Upper lobe of left lung (tissue), 6 donors: ENCODE measurements around the gene SLC26A1. TPM values are rescaled to one million over a fixed set of nuclear protein-coding genes. Genes with fewer than 3 reads are reported as not detected.

Experiments used
- ATAC-seq, 2 donors: fragments of 200-7000 bp; cut with Tn5 transposase; one replicate each; pipeline ENCODE4 v1.9.1; 2022; ENCODE audit warnings: mild to moderate bottlenecking in 2 of 2, moderate library complexity in 2 of 2; ENCODE audit not compliant: low FRiP score in 2 of 2
- DNase-seq, 2 donors: peaks; one replicate each; pipeline ENCODE4 v3.0.0-alpha.2; 2019 to 2020
- H3K27ac ChIP-seq, 4 donors: fragments of 200-600 bp; sonication (generic); one replicate each; pipeline ENCODE4 v1.5.1; 2016 to 2019
- H3K27me3 ChIP-seq, 4 donors: fragments of 200-600 bp; sonication (generic); one replicate each; pipeline ENCODE4 v1.5.1; 2017 to 2019
- H3K36me3 ChIP-seq, 4 donors: fragments of 200-600 bp; sonication (generic); one replicate each; pipeline ENCODE4 v1.5.1; 2016 to 2019
- H3K4me1 ChIP-seq, 4 donors: fragments of 200-600 bp; sonication (generic); one replicate each; pipeline ENCODE4 v1.5.1; 2018 to 2019
- H3K4me3 ChIP-seq, 4 donors: fragments of 200-600 bp; sonication (generic); one replicate each; pipeline ENCODE4 v1.5.1; 2017 to 2019; ENCODE audit warnings: mild to moderate bottlenecking in 2 of 4, moderate library complexity in 1 of 4
- H3K9me3 ChIP-seq, 4 donors: fragments of 200-600 bp; sonication (generic); one replicate each; pipeline ENCODE4 v1.5.1; 2018 to 2019
- CTCF ChIP-seq, 6 experiments: fragments of 450-650 bp in 4 of 6; fragments of 200-600 bp in 2 of 6; sonication (generic) in 2 of 6; IDR thresholded peaks; one replicate each; pipeline ENCODE4 v1.5.1; 2016 to 2019; ENCODE audit warnings: antibody characterized with exemption in 6 of 6
- EP300 ChIP-seq, 4 donors: sonication (generic); formaldehyde crosslinking; IDR thresholded peaks; one replicate each; pipeline ENCODE4 v1.5.1; 2017; ENCODE audit warnings: antibody characterized with exemption in 4 of 4, control low read depth in 2 of 4
- POLR2A ChIP-seq, 4 donors: fragments of 450-650 bp; IDR thresholded peaks; one replicate each; pipeline ENCODE4 v1.5.1; 2016 to 2017; ENCODE audit warnings: antibody characterized with exemption in 4 of 4, mild to moderate bottlenecking in 2 of 4
- POLR2AphosphoS5 ChIP-seq, 2 donors: sonication (generic); formaldehyde crosslinking; IDR thresholded peaks; one replicate each; pipeline ENCODE4 v1.5.1; 2017; ENCODE audit warnings: antibody characterized with exemption in 2 of 2
- WGBS, 2 donors: methylation state at CpG; one replicate each; pipeline ENCODE4 v1.1.5; 2017 to 2018; 5-methylcytosine and 5-hydroxymethylcytosine counted together
- total RNA-seq, 6 donors: library from RNA; depleted of rRNA in 4 of 6; stranded (reverse); fragments of >200 nt in 4 of 6; gene quantifications; one replicate each; pipeline versions ENCODE4 v1.1.0 to v1.2.1, GENCODE V29; 2016 to 2021
- donor health status: DM: no; HTN: no; CAD: no; lungs with moderate emphysema.
- donor health status: DM: no; HTN: yes; CAD: no; lungs with severe emphysema.

The SLC26A1 gene
- total RNA-seq, 6 donors from 2014 or later = 0.39 to 2.1 (median 0.68) TPM

DNA sequence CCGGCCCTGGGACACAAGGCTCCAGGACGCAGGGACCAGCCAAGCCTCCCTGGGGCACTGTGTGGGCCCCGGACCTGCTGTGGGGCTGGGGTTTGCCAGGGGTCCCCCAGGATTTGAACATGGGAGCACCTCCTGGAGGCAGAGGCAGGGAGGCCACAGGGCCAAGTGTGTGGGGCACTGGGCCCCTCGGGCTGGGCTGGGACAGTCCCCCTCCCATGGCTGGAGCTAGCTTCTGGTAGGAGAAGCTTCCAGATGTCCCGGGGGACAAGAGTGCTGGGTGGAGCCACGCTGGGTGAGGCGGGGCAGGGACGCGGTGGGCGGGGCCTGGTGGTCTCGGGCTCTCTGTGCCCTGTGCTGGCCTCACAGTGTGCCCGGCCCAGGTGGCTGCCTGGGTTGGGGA lies 36.8 kb upstream of the SLC26A1 start:
- DNase-seq = peak in 1 of 2 donors; percentile 84
- no peak overlapping the region for H3K27ac ChIP-seq
- TF ChIP-seq CTCF (IDR thresholded peaks at IDR 0.05) (no peak), POLR2AphosphoS5 (IDR thresholded peaks at IDR 0.05) (no peak), POLR2A (IDR thresholded peaks at IDR 0.05) (no peak), EP300 (IDR thresholded peaks at IDR 0.05) (no peak)
- peaks cover 0 to 8% (median 0%) of the 10 kb centered on the region in 4 donors for H3K27me3 ChIP-seq
- H3K9me3 ChIP-seq = no peaks in the 10 kb centered on the region
- H3K4me3 ChIP-seq = no peak overlapping the region
- 76 to 80% methylated on average over 1 to 7 of the region's 12 CpGs for WGBS, 2 donors
- H3K4me1 ChIP-seq = peaks cover 0 to 11% (median 8%) of the 10 kb centered on the region in 4 donors
- peaks cover 0 to 11% (median under 1%) of the 10 kb centered on the region in 4 donors for H3K36me3 ChIP-seq
- no peak for ATAC-seq

GRCh38 chr4:1029529-1029928 lies 36.3 kb upstream of the SLC26A1 start:
- H3K27me3 ChIP-seq = peaks cover 0 to 8% (median 0%) of the 10 kb centered on the region in 4 donors
- no peak overlapping the region for H3K27ac ChIP-seq
- peaks cover 0 to 11% (median 8%) of the 10 kb centered on the region in 4 donors for H3K4me1 ChIP-seq
- peak in 1 of 2 donors; percentile 84 for DNase-seq
- no peak for TF ChIP-seq POLR2AphosphoS5 (IDR thresholded peaks at IDR 0.05)
- TF ChIP-seq CTCF (IDR thresholded peaks at IDR 0.05) = no peak
- no peak for TF ChIP-seq POLR2A (IDR thresholded peaks at IDR 0.05)
- TF ChIP-seq EP300 (IDR thresholded peaks at IDR 0.05) = no peak
- no peak for ATAC-seq
- H3K36me3 ChIP-seq = peaks cover 0 to 16% (median 3%) of the 10 kb centered on the region in 4 donors
- 69% methylated on average over 17 of the region's 17 CpGs; no CpG with 5 or more reads in 1 of the 2 donors for WGBS, 2 donors
- H3K4me3 ChIP-seq = no peak overlapping the region
- no peaks in the 10 kb centered on the region for H3K9me3 ChIP-seq

DNA sequence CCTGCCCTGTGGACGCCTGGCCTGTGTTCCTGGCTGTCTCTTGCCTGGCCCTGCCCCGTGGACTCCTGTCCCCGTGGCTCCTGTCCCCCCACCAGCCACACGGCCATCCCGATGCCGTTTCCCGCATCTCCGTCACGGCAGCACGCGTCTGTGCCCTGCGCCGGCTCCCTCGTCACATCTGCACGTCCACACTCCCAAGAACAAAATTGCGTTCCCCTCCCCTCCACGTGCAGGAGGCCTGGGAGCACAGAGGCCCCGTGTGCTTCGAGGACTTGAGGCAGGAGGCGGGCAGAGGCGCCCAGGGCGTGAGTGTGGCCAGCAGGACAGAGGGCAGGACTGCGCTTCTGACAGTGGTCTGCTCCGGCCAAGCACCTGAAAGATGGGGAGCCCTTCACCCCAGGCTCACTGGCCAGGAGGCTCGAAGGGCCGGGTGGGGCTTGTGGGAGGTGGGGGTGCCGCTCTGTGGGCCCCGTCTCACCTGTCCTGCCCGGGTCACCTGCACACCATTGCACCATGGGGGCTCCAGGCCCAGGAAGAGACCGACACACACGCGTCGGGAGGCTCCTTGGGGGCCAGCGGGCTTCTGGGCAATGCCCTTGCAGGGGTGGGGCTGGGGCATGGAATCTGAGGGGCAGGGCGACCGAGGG lies 35.5 kb upstream of the SLC26A1 start:
- no peaks in the 10 kb centered on the region for H3K9me3 ChIP-seq
- peaks cover 0 to 21% (median 5%) of the 10 kb centered on the region in 4 donors for H3K36me3 ChIP-seq
- H3K4me3 ChIP-seq = no peak overlapping the region
- peak in 1 of 2 donors; percentile 77 for DNase-seq
- peaks cover 0 to 8% (median 0%) of the 10 kb centered on the region in 4 donors for H3K27me3 ChIP-seq
- peaks cover 0 to 3% (median 2%) of the 10 kb centered on the region in 4 donors for H3K4me1 ChIP-seq
- TF ChIP-seq EP300 (IDR thresholded peaks at IDR 0.05) (no peak), POLR2AphosphoS5 (IDR thresholded peaks at IDR 0.05) (no peak), CTCF (IDR thresholded peaks at IDR 0.05) (no peak), POLR2A (IDR thresholded peaks at IDR 0.05) (no peak)
- WGBS, 2 donors = 70 to 78% methylated on average over 22 to 36 of the region's 36 CpGs
- no peak for ATAC-seq
- H3K27ac ChIP-seq = no peak overlapping the region

DNA sequence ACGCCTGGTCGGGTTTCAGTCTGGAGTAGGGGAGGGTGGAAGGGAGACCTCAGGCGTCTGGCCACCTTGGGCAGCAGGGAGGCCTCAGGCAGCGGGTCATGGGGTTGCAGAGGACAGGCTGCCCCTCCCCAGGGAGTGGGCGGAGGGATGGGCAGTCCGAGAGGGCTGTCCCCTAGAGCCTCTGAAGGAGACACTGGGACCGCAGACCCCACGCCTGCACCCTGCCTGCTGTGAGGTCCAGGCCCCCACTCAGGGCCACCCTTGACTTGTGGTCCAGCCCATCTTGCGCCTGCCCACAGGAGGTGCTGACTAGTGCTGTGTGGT lies 34.7 kb upstream of the SLC26A1 start:
- Histone ChIP-seq H3K4me3 (no peak overlapping the region), H3K27ac (no peak overlapping the region), H3K36me3 (peaks cover 0 to 21% (median 5%) of the 10 kb centered on the region in 4 donors), H3K4me1 (no peaks in the 10 kb centered on the region), H3K9me3 (no peaks in the 10 kb centered on the region), H3K27me3 (peaks cover 0 to 6% (median 0%) of the 10 kb centered on the region in 4 donors)
- WGBS, 2 donors = 56% methylated on average over 7 of the region's 9 CpGs; no CpG with 5 or more reads in 1 of the 2 donors
- DNase-seq = peak in 1 of 2 donors; percentile 76
- ATAC-seq = no peak
- TF ChIP-seq CTCF (IDR thresholded peaks at IDR 0.05) (no peak), POLR2AphosphoS5 (IDR thresholded peaks at IDR 0.05) (no peak), POLR2A (IDR thresholded peaks at IDR 0.05) (no peak), EP300 (IDR thresholded peaks at IDR 0.05) (no peak)
